H1 (cell line): Measurements from ENCODE around the gene ARHGAP18. TPM values are rescaled to one million over a fixed set of nuclear protein-coding genes. Genes with fewer than 3 reads are reported as not detected.

Experiments
- CHD7 ChIP-seq: fragments of 300-600 bp; sonication (generic); IDR thresholded peaks from 2 replicates; pipeline ENCODE4 v1.7.1; 2012; ENCODE audit warnings: low read length, moderate library complexity, mild to moderate bottlenecking, inconsistent platforms; ENCODE audit not compliant: insufficient replicate concordance
- FOSL1 ChIP-seq: IDR thresholded peaks from 2 replicates; pipeline ENCODE4 v1.6.1; 2011; ENCODE audit warnings: mild to moderate bottlenecking, low read depth, low read length, moderate library complexity; ENCODE audit not compliant: insufficient read depth
- GABPA ChIP-seq: IDR thresholded peaks from 2 replicates; pipeline ENCODE4 v1.6.1; 2011; ENCODE audit warnings: mild to moderate bottlenecking, low read length, moderate library complexity, borderline replicate concordance; ENCODE audit not compliant: insufficient read depth
- HDAC2 ChIP-seq, 2 experiments: fragments of 300-600 bp in 1 of 2; sonication (generic) in 1 of 2; IDR thresholded peaks; 2 replicates each; pipeline ENCODE4 v1.6.1; 2011 to 2012; ENCODE audit warnings: low read depth in 2 of 2, low read length in 2 of 2, mild to moderate bottlenecking in 2 of 2, moderate library complexity in 2 of 2, borderline replicate concordance in 1 of 2, inconsistent platforms in 1 of 2
- HDAC6 ChIP-seq: IDR thresholded peaks from one replicate; pipeline ENCODE4 v1.7.1; 2012; ENCODE audit warnings: low read depth, mild to moderate bottlenecking, inconsistent platforms, low read length, moderate library complexity
- JUN ChIP-seq: IDR thresholded peaks from 2 replicates; pipeline ENCODE4 v1.6.1; 2011; ENCODE audit warnings: low read depth, mild to moderate bottlenecking, improper control_type of control experiment, low read length
- MAFK ChIP-seq: IDR thresholded peaks from 2 replicates; pipeline ENCODE4 v1.6.1; 2012; ENCODE audit warnings: low read depth, mild to moderate bottlenecking, improper control_type of control experiment, low read length
- NRF1 ChIP-seq: IDR thresholded peaks from 2 replicates; pipeline ENCODE4 v1.6.1; 2011; ENCODE audit warnings: mild to moderate bottlenecking, low read depth, low read length, improper control_type of control experiment
- POLR2AphosphoS5 ChIP-seq: IDR thresholded peaks from 2 replicates; pipeline ENCODE4 v1.6.1; 2011; ENCODE audit warnings: low read depth, low read length
- TCF12 ChIP-seq: IDR thresholded peaks from 2 replicates; pipeline ENCODE4 v1.6.1; 2011; ENCODE audit warnings: low read depth, mild to moderate bottlenecking, low read length
- ZNF274 ChIP-seq: IDR thresholded peaks from 2 replicates; pipeline ENCODE4 v1.7.0; 2012; ENCODE audit warnings: low read length, borderline replicate concordance; ENCODE audit errors: extremely low read depth
- polyA plus RNA-seq, 7 experiments: library from polyadenylated mRNA; depleted of rRNA in 3 of 7; stranded (reverse) in 5 of 7; unstranded in 2 of 7; fragments of >200 nt in 5 of 7; fragments of 200-250 nt in 2 of 7; gene quantifications; 1 replicate in 5 of 7; 2 replicates in 1 of 7; 4 replicates in 1 of 7; pipeline versions ENCODE4 v1.2.1 to v1.2.3, GENCODE V29; 2011 to 2013; ENCODE audit warnings: missing spikeins in 2 of 7, mixed read lengths in 2 of 7
- total RNA-seq: library from RNA; stranded (reverse); fragmentation: NEBNext Ultra II Directional; extraction: Animal tissue kit (Norgen Biotek cat#: 25700); gene quantifications from 2 replicates; pipeline ENCODE4 v1.2.1, GENCODE V29; 2021

The ARHGAP18 gene
- total and polyA plus RNA-seq, 2 of the 8 experiments (the other 6 are each of a cell fraction or from before 2014, with no cell fraction given) = 0.83 to 4.5 TPM

GRCh38 chr6:129590408-129591022 lies 119.5 kb downstream of the ARHGAP18 start (continued):
- TF ChIP-seq CHD7 (no peak), MAFK (no peak), HDAC6 (no peak), JUN (no peak), POLR2AphosphoS5 (no peak), ZNF274 (no peak), FOSL1 (no peak), TCF12 (no peak), HDAC2 (IDR thresholded peaks at IDR 0.05; ENCODE audit: borderline replicate concordance in 1 of 2, low read depth in 2 of 2, low read length in 2 of 2) (no peak), GABPA (no peak), NRF1 (no peak)
